Fibroblast of skin of back (primary cell): ENCODE measurements around the gene BCL2L15.
A peak's percentile ranks its signal among the peaks of the same experiment; 100 is the strongest.

ENCODE experiments used
- DNase-seq: peaks from one replicate; pipeline ENCODE4 v3.0.0-alpha.2; 2013

BCL2L15 gene

GRCh38 chr1:113905435-113905861, 18.1 kb upstream of the BCL2L15 start:
- no peak for DNase-seq

- peak; percentile 100 for DNase-seq
These were observed 17.5 kb upstream of the BCL2L15 start, which contains the start of the genes AP4B1 and DCLRE1B for GRCh38 chr1:113904674-113905434. TSS of gene AP4B1 (minus strand) at chr1:113904799. CDS start at chr1:113904717, 82 bp downstream. TSS of gene DCLRE1B (plus strand) at chr1:113905326. CDS start at chr1:113905587, 261 bp downstream.

DNA sequence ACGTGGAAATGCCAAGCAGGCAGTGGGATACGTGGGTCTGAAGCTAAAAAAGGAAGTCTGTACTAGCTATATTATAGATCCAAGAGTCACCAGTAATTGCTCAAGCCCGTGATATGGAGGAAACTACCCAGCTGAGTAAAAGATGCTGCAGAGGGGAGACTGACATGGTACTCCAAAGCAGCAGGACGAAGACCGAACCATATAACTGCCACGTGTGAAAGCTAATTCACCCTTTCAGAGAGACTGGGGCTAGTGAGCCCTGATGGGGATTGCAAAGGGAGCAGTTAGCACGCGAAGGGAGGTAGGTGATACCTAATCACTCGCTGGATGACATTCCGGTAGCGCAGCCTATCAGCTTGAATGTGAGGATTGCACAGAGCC, 16.9 kb upstream of the BCL2L15 start:
- no peak for DNase-seq

DNA sequence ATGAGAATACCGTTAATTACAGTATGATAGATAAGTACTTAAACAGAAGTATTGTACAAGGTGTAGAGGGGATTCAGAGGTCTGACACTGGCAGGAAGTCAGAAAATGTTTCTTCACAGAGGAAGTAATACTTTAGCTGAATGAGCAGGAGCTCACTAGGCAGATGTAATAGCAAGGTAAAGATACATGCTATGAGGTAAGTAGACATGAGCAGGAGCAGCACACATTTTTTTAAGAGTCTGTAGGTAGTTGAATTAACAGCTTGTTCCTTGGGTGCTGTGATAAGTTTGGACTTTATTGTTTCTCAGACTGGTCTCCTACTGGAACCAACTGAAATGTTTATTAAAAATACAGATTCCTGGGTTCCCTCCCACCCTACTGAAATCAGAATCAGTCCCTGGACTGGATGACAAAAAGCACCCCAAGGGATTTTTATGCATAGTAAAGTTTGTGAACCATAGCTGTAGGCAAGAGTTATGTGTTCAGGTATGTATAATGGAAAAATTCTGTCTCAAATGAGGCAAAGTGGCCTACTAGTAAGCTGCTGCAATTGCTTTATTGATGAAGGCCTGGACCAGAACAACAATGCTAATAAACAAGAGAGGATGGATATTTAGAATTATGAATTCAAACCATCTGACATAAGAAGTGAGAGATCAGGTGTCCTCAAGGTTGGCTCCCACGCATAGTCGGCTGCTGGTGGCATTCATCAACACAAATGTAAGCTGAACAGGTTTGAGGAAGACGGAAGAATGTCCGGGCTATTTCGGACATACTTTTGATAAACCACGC, 16.3 kb upstream of the BCL2L15 start:
- no peak for DNase-seq

DNA sequence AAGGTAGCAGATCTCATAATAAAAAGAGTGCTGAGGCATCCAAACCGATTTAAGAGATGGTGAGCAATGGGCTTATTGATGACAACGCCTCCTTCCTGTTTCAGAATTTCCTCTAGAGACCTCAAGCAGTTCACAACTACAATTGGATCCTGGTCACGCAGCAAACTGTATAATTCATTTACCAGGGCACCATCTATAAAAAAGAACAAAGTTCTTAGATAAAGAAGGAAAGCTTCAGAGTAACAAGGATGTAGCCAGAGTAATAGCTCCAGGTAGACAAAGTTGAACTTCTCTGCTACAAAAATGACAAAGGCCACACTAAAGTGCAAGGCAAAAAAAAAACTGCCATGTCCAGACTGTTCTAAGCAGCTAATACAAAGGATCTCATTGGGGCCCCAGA, 13.8 kb upstream of the BCL2L15 start:
- no peak for DNase-seq

- no peak for DNase-seq
These were observed 11.7 kb upstream of the BCL2L15 start for GRCh38 chr1:113899111-113899510.

GRCh38 chr1:113898241-113898814, 10.9 kb upstream of the BCL2L15 start:
- no peak for DNase-seq

DNA sequence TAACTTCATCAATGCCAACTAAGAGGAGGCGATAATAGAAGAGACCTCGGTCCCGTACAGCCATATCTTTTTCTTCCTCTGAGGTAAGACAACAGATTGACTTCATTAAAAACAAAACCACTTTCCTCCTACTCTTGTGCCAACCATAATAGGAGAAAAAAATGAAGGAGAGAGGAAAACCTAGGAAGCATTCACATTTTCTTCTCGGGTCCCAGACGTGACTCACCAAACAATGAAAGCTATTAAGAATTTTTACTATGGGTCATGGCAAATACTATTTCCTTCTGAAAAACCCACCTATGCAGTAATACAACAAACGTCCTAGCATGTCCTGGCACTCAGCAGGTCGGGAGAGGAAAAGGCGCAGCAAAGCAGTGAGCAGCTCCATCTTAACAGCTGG, 8.6 kb upstream of the BCL2L15 start:
- peak; percentile 32 for DNase-seq

- DNase-seq: no peak
These were observed 7.7 kb upstream of the BCL2L15 start for GRCh38 chr1:113895098-113895497.

DNA sequence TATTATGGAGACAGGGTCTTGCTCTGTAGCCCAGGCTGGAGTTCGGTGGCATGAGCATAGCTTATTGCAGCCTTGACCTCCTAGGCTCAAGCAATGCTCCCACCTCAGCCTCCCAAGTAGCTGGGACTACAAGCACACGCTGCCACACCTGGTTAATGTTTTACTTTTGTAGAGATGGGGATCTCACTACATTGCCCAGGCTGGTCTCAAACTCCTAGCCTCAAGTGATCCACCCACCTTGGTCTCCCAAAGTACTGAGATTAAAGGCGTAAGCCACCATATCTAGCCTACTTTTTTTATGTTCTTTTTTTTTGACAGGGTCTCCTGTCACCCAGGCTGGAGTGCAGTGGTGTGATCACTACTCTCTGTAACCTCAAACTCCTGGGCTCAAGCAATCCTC, 5.9 kb upstream of the BCL2L15 start:
- no peak for DNase-seq

GRCh38 chr1:113891631-113892220, 4.3 kb upstream of the BCL2L15 start:
- no peak for DNase-seq

DNA sequence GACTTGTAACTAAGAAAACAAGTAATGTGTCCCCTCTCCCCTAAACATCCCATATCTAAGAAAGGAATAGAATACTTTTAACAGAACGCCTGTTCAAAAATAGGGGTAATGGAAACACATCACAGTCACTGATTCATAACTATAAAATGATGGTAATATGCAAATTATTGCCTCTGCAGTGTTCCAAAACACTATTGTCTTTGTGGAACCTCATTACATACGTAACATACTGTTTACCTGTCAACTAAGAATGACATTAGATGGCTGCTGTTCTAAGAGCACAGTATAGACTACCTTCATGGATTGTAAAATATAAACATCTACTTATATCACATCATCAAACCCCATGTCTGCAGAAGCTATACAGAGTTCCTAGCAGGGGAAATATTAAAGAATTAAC, 3.4 kb upstream of the BCL2L15 start:
- no peak for DNase-seq

- DNase-seq: no peak
These were observed 672 bp downstream of the BCL2L15 start for GRCh38 chr1:113886417-113887401.

DNA sequence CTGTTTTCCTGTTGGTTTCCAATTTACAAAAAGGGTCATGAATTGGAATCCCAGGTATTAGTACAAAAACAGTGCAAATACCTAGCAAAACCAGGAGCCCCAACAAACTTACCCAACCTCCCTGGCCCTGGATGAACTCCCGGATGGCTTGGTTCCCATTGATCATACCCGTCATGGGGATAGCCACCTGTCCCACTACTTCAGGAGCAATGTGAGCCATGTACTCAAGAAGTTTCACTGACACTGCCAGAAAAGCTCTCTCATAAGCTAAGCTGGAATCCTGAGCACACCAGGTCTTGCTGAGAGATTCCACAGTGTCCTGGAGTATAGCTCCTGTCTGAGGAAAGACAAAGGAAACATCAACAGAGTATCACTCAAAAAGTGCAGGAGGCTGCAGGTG, 5.7 kb downstream of the BCL2L15 start:
- no peak for DNase-seq

DNA sequence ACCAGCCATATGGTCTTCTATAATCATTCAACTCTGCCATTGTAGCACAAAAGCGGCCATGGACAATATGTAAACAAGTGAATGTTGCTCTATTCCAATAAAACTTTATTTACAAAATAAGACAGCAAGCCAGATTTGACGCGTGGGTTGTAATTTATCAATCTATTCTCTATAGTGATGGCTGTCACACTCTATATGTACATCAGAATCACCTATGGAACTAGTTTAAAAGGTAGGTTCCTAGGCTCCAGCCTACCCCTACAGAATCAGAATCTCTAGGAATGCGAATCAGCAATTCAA, 7.7 kb downstream of the BCL2L15 start:
- DNase-seq: no peak

DNA sequence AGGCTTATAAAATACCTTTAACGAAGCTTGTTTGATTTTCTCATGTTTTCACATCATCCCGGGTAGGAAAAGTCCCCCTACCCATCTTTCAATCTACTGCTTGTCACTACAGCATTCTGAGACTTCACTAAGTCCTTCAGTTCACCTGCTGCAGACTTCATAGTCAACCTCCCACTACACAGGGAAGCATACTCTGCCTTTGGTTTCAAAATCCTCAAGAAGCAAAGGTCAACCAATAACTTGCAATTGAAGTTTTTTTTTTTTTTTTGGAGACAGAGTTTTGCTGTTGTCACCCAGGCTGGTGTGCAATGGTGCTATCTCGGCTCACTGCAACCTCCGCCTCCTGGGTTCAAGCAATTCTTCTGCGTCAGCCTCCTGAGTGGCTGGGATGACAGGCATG, 11.2 kb downstream of the BCL2L15 start:
- DNase-seq: no peak

- no peak for DNase-seq
These were observed 11.7 kb downstream of the BCL2L15 start for GRCh38 chr1:113875714-113876113.

DNA sequence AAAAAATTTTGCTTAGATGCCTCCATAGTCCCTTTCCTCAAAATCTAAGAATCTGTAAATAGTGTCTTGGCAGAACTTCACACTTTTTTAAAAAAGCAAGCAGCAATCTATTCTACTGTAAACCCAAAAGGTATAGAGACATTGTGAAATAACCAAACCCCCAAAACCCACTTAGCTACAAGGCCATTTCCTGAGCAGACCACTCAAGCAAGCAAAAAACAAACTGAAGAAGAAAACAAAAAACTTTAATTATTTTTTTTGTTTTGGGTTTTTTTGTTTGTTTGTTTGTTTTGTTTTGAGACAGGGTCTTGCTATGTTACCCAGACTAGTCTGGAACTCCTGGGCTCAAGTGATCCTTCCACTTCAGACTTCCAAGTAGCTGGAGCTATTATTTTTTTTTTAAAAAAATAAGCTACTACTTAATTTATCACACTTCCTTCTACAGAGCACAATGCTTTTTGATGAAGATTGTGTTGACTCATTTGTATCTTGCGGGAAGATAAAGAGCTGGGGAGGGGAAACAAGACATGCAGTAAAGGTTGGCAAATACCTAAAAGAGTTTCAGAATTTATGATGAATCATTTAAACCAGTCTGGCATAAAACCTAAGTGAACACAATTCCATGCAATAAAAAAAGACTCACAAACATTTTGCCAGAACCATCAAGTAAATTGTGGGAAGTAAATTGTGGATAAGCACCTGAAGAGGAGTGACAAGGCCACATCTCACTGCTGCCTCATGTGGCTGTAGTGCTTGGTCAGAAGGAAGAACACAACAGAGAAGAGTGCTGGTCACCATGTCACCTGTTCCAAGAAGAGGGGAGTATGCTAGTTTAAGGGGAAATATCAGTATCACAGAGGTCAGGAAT, 13.1 kb downstream of the BCL2L15 start:
- no peak for DNase-seq

- no peak for DNase-seq
These were observed 15.0 kb downstream of the BCL2L15 start for GRCh38 chr1:113872219-113872935.

DNA sequence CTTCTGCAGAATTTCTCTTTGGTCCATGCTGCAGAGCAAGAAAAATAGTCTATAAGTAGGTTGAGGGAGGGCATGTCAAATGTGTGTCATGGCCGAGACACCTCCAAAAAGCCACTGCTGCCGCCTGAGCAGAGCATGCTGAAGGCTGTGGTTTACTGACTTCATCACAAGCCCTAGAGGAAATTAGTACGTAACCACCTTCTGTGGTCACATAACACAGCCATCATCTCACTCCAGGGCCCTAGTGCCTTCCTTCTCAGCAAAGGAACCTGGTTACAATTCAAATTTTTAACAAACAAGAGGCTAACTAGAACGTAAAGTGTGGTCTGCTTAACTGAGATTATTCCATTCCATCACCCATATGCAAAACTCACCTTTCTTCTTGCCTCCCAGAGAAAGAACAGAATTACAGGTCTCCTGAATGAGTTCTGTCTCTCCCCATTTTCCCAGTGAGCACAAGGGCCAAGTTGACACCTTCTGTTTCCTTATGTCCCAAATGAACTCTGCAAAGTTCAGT, 15.7 kb downstream of the BCL2L15 start, which contains the start of gene PTPN22:
Gene PTPN22, minus strand, starts transcription at position 116 of the 517 bp plus-strand sequence.
- DNase-seq: peak; percentile 75
